ENCODE measurements around the gene EPB42.

The EPB42 gene

DNA sequence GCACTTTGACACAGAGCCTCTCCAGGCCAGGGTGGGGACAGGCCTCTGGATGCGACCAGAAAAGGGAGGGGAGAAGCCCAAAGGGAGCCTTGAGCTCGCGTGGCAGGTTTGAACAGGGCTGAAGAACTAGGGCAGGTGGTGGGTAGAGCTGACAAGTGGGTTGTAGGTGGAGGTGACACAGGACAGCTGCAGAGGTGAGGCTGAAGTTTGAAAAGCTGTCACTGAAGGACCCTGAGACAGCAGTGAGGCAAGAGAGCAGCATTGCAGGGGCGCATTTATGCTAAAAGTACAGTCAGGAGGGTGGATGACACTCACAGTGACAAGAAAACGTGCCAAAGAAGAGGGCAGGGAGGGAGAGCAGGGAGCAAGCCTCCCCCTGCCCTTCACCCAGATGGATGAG, 21.8 kb upstream of the EPB42 start:
- Histone ChIP-seq H3F3A (ENCODE audit: insufficient read depth) (no peaks in the 10 kb centered on the region), H3K27ac (ENCODE audit: low read depth, low read length) (no peak overlapping the region)
- no peak for TF ChIP-seq EZH2phosphoT487 (conservative IDR thresholded peaks at IDR 0.05; ENCODE audit: low read length)
- TF ChIP-seq, protein P1, sequence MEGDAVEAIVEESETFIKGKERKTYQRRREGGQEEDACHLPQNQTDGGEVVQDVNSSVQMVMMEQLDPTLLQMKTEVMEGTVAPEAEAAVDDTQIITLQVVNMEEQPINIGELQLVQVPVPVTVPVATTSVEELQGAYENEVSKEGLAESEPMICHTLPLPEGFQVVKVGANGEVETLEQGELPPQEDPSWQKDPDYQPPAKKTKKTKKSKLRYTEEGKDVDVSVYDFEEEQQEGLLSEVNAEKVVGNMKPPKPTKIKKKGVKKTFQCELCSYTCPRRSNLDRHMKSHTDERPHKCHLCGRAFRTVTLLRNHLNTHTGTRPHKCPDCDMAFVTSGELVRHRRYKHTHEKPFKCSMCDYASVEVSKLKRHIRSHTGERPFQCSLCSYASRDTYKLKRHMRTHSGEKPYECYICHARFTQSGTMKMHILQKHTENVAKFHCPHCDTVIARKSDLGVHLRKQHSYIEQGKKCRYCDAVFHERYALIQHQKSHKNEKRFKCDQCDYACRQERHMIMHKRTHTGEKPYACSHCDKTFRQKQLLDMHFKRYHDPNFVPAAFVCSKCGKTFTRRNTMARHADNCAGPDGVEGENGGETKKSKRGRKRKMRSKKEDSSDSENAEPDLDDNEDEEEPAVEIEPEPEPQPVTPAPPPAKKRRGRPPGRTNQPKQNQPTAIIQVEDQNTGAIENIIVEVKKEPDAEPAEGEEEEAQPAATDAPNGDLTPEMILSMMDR (IDR thresholded peaks at IDR 0.05; ENCODE audit: insufficient read depth, low read length, poor library complexity, severe bottlenecking), result no peak

DNA sequence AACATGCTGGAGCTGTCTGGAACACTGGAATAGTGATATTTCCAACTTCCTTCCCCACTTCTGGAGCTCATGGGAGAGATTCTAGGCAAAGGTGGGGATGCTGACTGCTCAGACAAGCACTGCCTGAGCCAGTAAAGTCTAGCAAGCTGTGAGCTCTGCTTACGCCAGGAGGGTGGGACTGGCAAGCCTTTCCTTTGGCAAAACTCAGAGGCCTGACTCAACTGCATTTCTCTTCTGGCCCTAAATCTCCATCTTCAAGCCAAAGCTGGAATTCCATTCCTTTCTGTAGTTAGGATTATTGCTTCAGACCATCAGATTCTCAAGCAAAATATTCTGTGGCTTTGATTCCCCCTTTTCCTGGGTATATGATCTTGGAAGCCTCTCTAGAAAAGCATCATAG, 20.3 kb upstream of the EPB42 start:
- TF ChIP-seq, protein P1 (IDR thresholded peaks at IDR 0.05; ENCODE audit: insufficient read depth, low read length, poor library complexity, severe bottlenecking), result no peak
- TF ChIP-seq EZH2phosphoT487 (conservative IDR thresholded peaks at IDR 0.05; ENCODE audit: low read length), result no peak
- Histone ChIP-seq H3K27me3 (ENCODE audit: low read length) (no peaks in the 10 kb centered on the region), H3K9me3 (ENCODE audit: insufficient read depth, low read length) (no peaks in the 10 kb centered on the region), H3K4me2 (ENCODE audit: low read depth, low read length, poor library complexity, severe bottlenecking) (no peak overlapping the region), H3K4me3 (ENCODE audit: insufficient read depth, low read length, poor library complexity, severe bottlenecking) (no peak overlapping the region), H3K36me3 (ENCODE audit: low read length) (no peaks in the 10 kb centered on the region), H3K9ac (ENCODE audit: low read length) (no peak overlapping the region), H3F3A (ENCODE audit: insufficient read depth) (no peaks in the 10 kb centered on the region), H4K20me1 (ENCODE audit: low read depth, low read length) (no peaks in the 10 kb centered on the region), H3K79me2 (ENCODE audit: insufficient read depth, low read length) (no peaks in the 10 kb centered on the region), H3K9me2 (replicated peaks; ENCODE audit: insufficient read depth, low read length) (no peaks in the 10 kb centered on the region), H3K27ac (ENCODE audit: low read depth, low read length) (no peak overlapping the region), H2AFZ (ENCODE audit: low read depth, low read length, severe bottlenecking) (no peak overlapping the region)

More for the DNA sequence above, 21.8 kb upstream of the EPB42 start:
- Histone ChIP-seq H3K27me3 (ENCODE audit: low read length) (no peaks in the 10 kb centered on the region), H2AFZ (ENCODE audit: low read depth, low read length, severe bottlenecking) (no peak overlapping the region), H3K4me2 (ENCODE audit: low read depth, low read length, poor library complexity, severe bottlenecking) (no peak overlapping the region), H3K9me3 (ENCODE audit: insufficient read depth, low read length) (no peaks in the 10 kb centered on the region), H3K79me2 (ENCODE audit: insufficient read depth, low read length) (no peaks in the 10 kb centered on the region), H4K20me1 (ENCODE audit: low read depth, low read length) (no peaks in the 10 kb centered on the region), H3K4me3 (ENCODE audit: insufficient read depth, low read length, poor library complexity, severe bottlenecking) (no peak overlapping the region), H3K9ac (ENCODE audit: low read length) (no peak overlapping the region), H3K36me3 (ENCODE audit: low read length) (no peaks in the 10 kb centered on the region), H3K9me2 (replicated peaks; ENCODE audit: insufficient read depth, low read length) (no peaks in the 10 kb centered on the region)

DNA sequence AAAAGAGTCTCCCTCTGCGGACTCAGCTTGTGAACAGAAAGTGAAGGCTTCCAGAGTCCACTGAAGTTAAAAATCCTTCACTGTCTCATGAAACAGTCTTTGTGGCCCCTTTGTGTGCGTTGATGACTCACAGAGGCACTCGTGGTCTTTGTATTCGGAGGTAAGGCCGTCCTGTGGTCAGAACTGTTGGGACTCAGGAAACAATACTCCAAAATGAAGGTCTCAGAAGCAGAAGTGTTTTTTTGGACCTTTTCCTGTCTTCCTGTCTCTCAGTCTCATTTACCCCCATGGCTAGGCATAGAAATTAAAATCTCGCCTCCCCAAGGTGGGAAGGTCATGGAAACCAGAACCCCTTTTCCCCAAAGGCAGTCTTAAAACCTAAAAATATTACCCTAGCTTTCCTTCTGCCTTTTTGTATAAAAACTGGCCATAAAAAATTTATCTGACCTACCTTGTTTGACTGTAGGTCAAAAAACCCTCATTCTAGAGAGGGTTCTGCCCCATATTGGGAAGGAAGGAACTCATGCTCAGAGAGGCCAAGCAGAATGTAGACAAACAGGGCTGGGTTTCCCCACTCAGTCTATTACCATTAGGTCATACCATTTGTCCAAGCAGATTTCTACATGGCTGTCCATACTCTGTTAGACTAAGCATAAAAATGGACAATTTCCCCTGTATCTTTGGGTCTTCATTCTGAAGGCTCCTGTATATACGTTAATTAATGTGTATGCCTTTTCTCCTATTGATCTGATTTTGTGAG, 19.1 kb upstream of the EPB42 start:
- Histone ChIP-seq H3K36me3 (ENCODE audit: low read length) (no peaks in the 10 kb centered on the region), H3F3A (ENCODE audit: insufficient read depth) (no peaks in the 10 kb centered on the region), H3K4me3 (ENCODE audit: insufficient read depth, low read length, poor library complexity, severe bottlenecking) (no peak overlapping the region), H3K27ac (ENCODE audit: low read depth, low read length) (no peak overlapping the region), H3K9me2 (replicated peaks; ENCODE audit: insufficient read depth, low read length) (no peaks in the 10 kb centered on the region), H3K27me3 (ENCODE audit: low read length) (no peaks in the 10 kb centered on the region), H2AFZ (ENCODE audit: low read depth, low read length, severe bottlenecking) (no peak overlapping the region), H3K79me2 (ENCODE audit: insufficient read depth, low read length) (no peaks in the 10 kb centered on the region), H3K4me2 (ENCODE audit: low read depth, low read length, poor library complexity, severe bottlenecking) (no peak overlapping the region), H3K9ac (ENCODE audit: low read length) (no peak overlapping the region), H3K9me3 (ENCODE audit: insufficient read depth, low read length) (no peaks in the 10 kb centered on the region), H4K20me1 (ENCODE audit: low read depth, low read length) (no peaks in the 10 kb centered on the region)
- no peak for TF ChIP-seq EZH2phosphoT487 (conservative IDR thresholded peaks at IDR 0.05; ENCODE audit: low read length)
- TF ChIP-seq, protein P1 (IDR thresholded peaks at IDR 0.05; ENCODE audit: insufficient read depth, low read length, poor library complexity, severe bottlenecking), result no peak
